Ovary (tissue), 9 donors: Measurements from ENCODE around the gene FGFR3. TPM values are rescaled to one million over a fixed set of nuclear protein-coding genes. Genes with fewer than 3 reads are reported as not detected.

Experiments used
- DNase-seq, 5 donors: peaks; one replicate each; pipeline ENCODE4 v3.0.0-alpha.2; 2019 to 2020
- H3K27ac ChIP-seq, 2 donors: fragments of 200-600 bp; one replicate each; pipeline versions ENCODE4 v1.5.1 to v1.8.0; 2019 to 2022
- H3K27me3 ChIP-seq: fragments of 200-600 bp; one replicate; pipeline ENCODE4 v1.8.0; 2022
- H3K36me3 ChIP-seq: fragments of 200-600 bp; sonication (generic); one replicate; pipeline ENCODE4 v1.5.1; 2019
- H3K4me1 ChIP-seq: one replicate; pipeline ENCODE4 v1.8.1; 2013; ENCODE audit warnings: mild to moderate bottlenecking, moderate library complexity; ENCODE audit not compliant: insufficient read depth
- H3K4me3 ChIP-seq: fragments of 200-600 bp; sonication (generic); one replicate; pipeline ENCODE4 v1.5.1; 2017
- H3K9me3 ChIP-seq, 2 donors: fragments of 200-600 bp in 1 of 2; sonication (generic) in 1 of 2; one replicate each; pipeline versions ENCODE4 v1.5.1 to v1.8.1; 2013 to 2019; ENCODE audit warnings: mild to moderate bottlenecking in 1 of 2, moderate library complexity in 1 of 2
- CTCF ChIP-seq, 3 donors: fragments of 450-650 bp in 2 of 3; fragments of 200-600 bp in 1 of 3; IDR thresholded peaks; one replicate each; pipeline versions ENCODE4 v1.5.1 to v1.8.0; 2016 to 2022; ENCODE audit warnings: antibody characterized with exemption in 3 of 3, mild to moderate bottlenecking in 1 of 3
- EP300 ChIP-seq: sonication (generic); formaldehyde crosslinking; IDR thresholded peaks from one replicate; pipeline ENCODE4 v1.6.1; 2017; ENCODE audit warnings: antibody characterized with exemption
- POLR2A ChIP-seq: fragments of 450-650 bp; IDR thresholded peaks from one replicate; pipeline ENCODE4 v1.6.1; 2017; ENCODE audit warnings: antibody characterized with exemption, mild to moderate bottlenecking, moderate library complexity
- WGBS, 3 donors: extraction: QIAGEN DNeasy Blood & Tissue Kit in 1 of 3; methylation state at CpG; one replicate each; pipeline versions ENCODE4 v1.1.5 to v1.1.7; 2013 to 2017; 5-methylcytosine and 5-hydroxymethylcytosine counted together
- intact Hi-C, 4 donors: fragments of 100-400 bp; cut with DNase I; formaldehyde crosslinking; loops; one replicate each; pipeline versions ENCODE4 v1.11.0 to v1.15.1; 2022 to 2023
- polyA plus RNA-seq, 2 donors: library from polyadenylated mRNA; stranded (reverse); fragments of 200-250 nt in 1 of 2; fragments of 350-450 nt in 1 of 2; fragmentation: Illumina TruSeq in 1 of 2; extraction: RNeasy Lipid Tissue Mini Kit (QIAGEN cat#74804) in 1 of 2; gene quantifications; one replicate each; pipeline ENCODE4 v1.2.3, GENCODE V29; 2013 to 2014
- total RNA-seq, 7 donors: library from RNA; depleted of rRNA in 2 of 7; stranded (reverse); fragments of >200 nt in 2 of 7; fragmentation: NEBNext Ultra II Directional in 3 of 7; extraction: Animal tissue kit (Norgen Biotek cat#: 25700) in 3 of 7; gene quantifications; one replicate each; pipeline versions ENCODE4 v1.1.0 to v1.2.4, GENCODE V29; 2016 to 2023
- donor health status: DM: no; HTN: no; CAD: no; lungs with moderate emphysema.
- donor health status: DM: no; HTN: no; CAD: no.
- donor health status: Bipolar disorder and iron deficiency.
- donor health status: DM: yes; HTN: yes; CAD: no.
- donor health status: DM: no; HTN: no; CAD: no.
- donor health status: DM: yes; HTN: yes; CAD: no.

Gene FGFR3
- total and polyA plus RNA-seq, 9 donors: 0.12 to 9.2 (median 0.57) TPM

GRCh38 chr4:1850276-1850675 lies 57.2 kb downstream of the FGFR3 start:
- TF ChIP-seq POLR2A: no peak
- 84 to 92% (median 85%) methylated on average over 10 of the region's 10 CpGs for WGBS, 3 donors
- H3K9me3 ChIP-seq: no peaks in the 10 kb centered on the region
- no peaks in the 10 kb centered on the region for H3K36me3 ChIP-seq
- no peaks in the 10 kb centered on the region for H3K27me3 ChIP-seq
- no peak overlapping the region for H3K27ac ChIP-seq
- DNase-seq: no peak
- peaks cover 10% of the 10 kb centered on the region for H3K4me1 ChIP-seq
- no peak overlapping the region for H3K4me3 ChIP-seq
- intact Hi-C loops: no loop called here

- Histone ChIP-seq H3K4me3 (no peak overlapping the region), H3K4me1 (peaks cover 10% of the 10 kb centered on the region), H3K9me3 (no peaks in the 10 kb centered on the region), H3K27ac (no peak overlapping the region), H3K27me3 (no peaks in the 10 kb centered on the region), H3K36me3 (no peaks in the 10 kb centered on the region)
- WGBS, 3 donors: 30 to 56% (median 33%) methylated on average over 10 to 11 of the region's 11 CpGs
- intact Hi-C loops: no loop called here
- no peak for DNase-seq
- TF ChIP-seq CTCF (IDR thresholded peaks at IDR 0.05) (no peak), POLR2A (no peak), EP300 (no peak)
Observed at GRCh38 chr4:1851160-1851559, 58.1 kb downstream of the FGFR3 start.

- intact Hi-C loops: no loop called here
- no peaks in the 10 kb centered on the region for H3K9me3 ChIP-seq
- TF ChIP-seq POLR2A (no peak), EP300 (no peak), CTCF (IDR thresholded peaks at IDR 0.05) (no peak)
Observed at GRCh38 chr4:1851575-1852410, 58.7 kb downstream of the FGFR3 start.

GRCh38 chr4:1852904-1853623 lies 60.0 kb downstream of the FGFR3 start:
- TF ChIP-seq POLR2A (no peak), EP300 (no peak), CTCF (IDR thresholded peaks at IDR 0.05) (no peak)
- 79 to 81% (median 79%) methylated on average over 9 of the region's 9 CpGs for WGBS, 3 donors
- Histone ChIP-seq H3K27ac (no peak overlapping the region), H3K4me3 (no peak overlapping the region), H3K36me3 (no peaks in the 10 kb centered on the region), H3K4me1 (peaks cover 15% of the 10 kb centered on the region), H3K9me3 (no peaks in the 10 kb centered on the region), H3K27me3 (no peaks in the 10 kb centered on the region)
- intact Hi-C loops: no loop called here
- DNase-seq: no peak

More at GRCh38 chr4:1851575-1852410, 58.7 kb downstream of the FGFR3 start:
- Histone ChIP-seq H3K27ac (no peak overlapping the region), H3K4me1 (peaks cover 11% of the 10 kb centered on the region), H3K27me3 (no peaks in the 10 kb centered on the region), H3K36me3 (no peaks in the 10 kb centered on the region), H3K4me3 (no peak overlapping the region)
- no peak for DNase-seq
- 72 to 79% (median 76%) methylated on average over 16 of the region's 16 CpGs for WGBS, 3 donors
